ACC112 (cell line): Measurements from ENCODE around the gene GPRC5D.

Experiments
- H2AFZ ChIP-seq: fragments of 200-600 bp; sonication (generic); one replicate; pipeline ENCODE4 v1.6.0; 2017; ENCODE audit warnings: antibody characterized with exemption, low read length; ENCODE audit not compliant: unreplicated experiment
- H3K27ac ChIP-seq: fragments of 200-600 bp; sonication (generic); 2 replicates; pipeline ENCODE4 v1.5.1; 2014; ENCODE audit warnings: low read depth, mild to moderate bottlenecking, antibody characterized with exemption, low read length, moderate library complexity
- H3K27me3 ChIP-seq: fragments of 200-600 bp; sonication (generic); 2 replicates; pipeline ENCODE4 v1.6.1; 2014; ENCODE audit warnings: mild to moderate bottlenecking, antibody characterized with exemption, low read length, moderate library complexity, mixed read lengths; ENCODE audit not compliant: insufficient read depth
- H3K36me3 ChIP-seq: fragments of 200-600 bp; sonication (generic); 2 replicates; pipeline ENCODE4 v1.6.1; 2016; ENCODE audit warnings: mild to moderate bottlenecking, antibody characterized with exemption, low read length, moderate library complexity, mixed read lengths; ENCODE audit not compliant: insufficient read depth
- H3K4me1 ChIP-seq: fragments of 200-600 bp; sonication (generic); one replicate; pipeline ENCODE4 v1.6.1; 2016; ENCODE audit warnings: low read length, mixed read lengths; ENCODE audit not compliant: insufficient read depth, unreplicated experiment, control insufficient read depth
- H3K4me3 ChIP-seq: fragments of 200-600 bp; sonication (generic); 2 replicates; pipeline ENCODE4 v1.5.1; 2014; ENCODE audit warnings: mild to moderate bottlenecking, low read depth, low read length
- H3K79me2 ChIP-seq: fragments of 200-600 bp; sonication (generic); one replicate; pipeline ENCODE4 v1.6.0; 2016; ENCODE audit warnings: low read length; ENCODE audit not compliant: control insufficient read depth, unreplicated experiment, insufficient read depth

The GPRC5D gene

DNA sequence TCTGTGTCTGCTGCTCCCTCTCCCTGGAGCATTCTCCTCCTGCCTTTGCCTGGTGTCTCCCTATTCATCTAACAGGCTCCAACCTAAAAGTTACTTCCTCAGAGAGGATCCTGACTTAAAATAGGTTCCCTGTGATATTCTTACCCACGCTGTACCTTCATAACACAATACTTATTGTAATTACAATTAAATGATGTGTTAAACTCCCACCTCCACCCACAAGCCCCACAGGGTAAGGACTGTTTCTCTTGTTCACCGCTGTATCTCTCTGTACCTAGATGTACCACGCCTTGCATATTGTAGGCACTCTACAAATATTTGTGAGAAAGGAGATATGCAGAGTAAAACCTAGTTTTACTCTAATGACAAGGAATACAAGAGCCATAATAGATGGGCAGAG, 43.1 kb upstream of the GPRC5D start:
- H3K4me3 ChIP-seq, result no peak overlapping the region
- H3K79me2 ChIP-seq, result peaks cover 80% of the 10 kb centered on the region
- no peaks in the 10 kb centered on the region for H3K27me3 ChIP-seq
- H3K4me1 ChIP-seq, result peaks cover 41% of the 10 kb centered on the region
- no peaks in the 10 kb centered on the region for H3K36me3 ChIP-seq
- H3K27ac ChIP-seq, result no peak overlapping the region
- H2AFZ ChIP-seq, result no peak overlapping the region

DNA sequence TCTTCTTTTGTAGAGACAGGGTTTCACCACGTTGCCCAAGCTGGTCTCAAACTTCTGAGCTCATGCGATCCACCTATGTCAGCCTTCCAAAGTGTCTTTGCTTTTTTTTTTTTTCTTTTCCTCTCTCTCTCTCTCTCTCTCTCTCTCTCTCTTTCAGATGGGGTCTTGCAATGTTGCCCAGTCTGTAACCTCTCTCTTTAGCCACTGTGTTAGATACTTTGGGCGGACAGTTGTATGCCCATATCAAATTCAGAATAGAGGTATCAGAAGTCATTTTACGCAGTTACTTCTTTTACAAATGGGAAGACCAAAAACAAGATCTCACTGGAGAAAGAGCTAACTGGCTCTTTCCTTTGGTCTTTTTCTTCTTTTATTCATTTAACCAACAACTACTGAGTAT, 41.4 kb upstream of the GPRC5D start:
- peaks cover 64% of the 10 kb centered on the region for H3K79me2 ChIP-seq
- no peaks in the 10 kb centered on the region for H3K27me3 ChIP-seq
- peaks cover 36% of the 10 kb centered on the region for H3K4me1 ChIP-seq

DNA sequence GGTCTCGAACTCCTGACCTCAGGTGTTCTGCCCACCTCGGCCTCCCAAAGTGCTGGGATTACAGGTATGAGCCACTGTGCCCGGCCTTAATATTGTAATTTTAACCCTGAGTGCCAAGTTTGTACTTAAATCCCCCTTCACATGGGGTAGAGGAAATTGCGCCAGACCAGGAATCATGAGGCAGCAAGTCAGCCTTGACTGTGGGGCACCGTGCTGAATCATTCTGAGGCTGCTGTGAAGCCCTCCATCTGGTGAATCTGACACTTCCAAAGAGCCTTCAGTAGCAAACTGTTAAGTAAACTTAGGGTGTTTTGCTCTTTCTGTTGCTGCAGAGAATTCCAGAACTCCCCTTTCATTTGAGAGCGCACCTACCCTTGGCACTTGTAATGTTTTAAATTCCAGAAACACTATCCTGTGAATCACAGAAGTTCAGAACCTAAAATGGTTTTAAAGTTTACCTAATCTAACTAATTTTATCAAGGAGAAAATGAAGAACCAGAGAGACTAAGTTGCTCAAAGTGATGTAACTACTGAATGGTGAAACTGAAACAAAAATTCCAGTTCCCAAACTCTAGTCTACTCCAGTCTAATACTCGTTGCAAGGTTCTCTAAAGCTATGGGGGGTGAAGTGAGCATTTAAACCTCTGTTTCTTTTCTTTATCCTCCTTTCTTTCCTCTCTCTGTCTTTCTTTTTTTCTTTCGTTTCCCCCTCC, 40.6 kb upstream of the GPRC5D start:
- peaks cover 9% of the 10 kb centered on the region; the same call in 1 of the 2 replicates for H3K36me3 ChIP-seq
- H3K79me2 ChIP-seq, result peaks cover 56% of the 10 kb centered on the region
- peaks cover 29% of the 10 kb centered on the region for H3K4me1 ChIP-seq
- peak overlapping the region; percentile 96 for H3K27ac ChIP-seq
- peak overlapping the region; percentile 16 for H2AFZ ChIP-seq
- H3K4me3 ChIP-seq, result peak overlapping the region; percentile 73
- no peaks in the 10 kb centered on the region for H3K27me3 ChIP-seq

More for the DNA sequence above, 41.4 kb upstream of the GPRC5D start:
- Histone ChIP-seq H3K4me3 (peak overlapping the region; percentile 73), H3K27ac (peak overlapping the region; percentile 96), H3K36me3 (peaks cover 4% of the 10 kb centered on the region; the same call in 1 of the 2 replicates), H2AFZ (no peak overlapping the region)

DNA sequence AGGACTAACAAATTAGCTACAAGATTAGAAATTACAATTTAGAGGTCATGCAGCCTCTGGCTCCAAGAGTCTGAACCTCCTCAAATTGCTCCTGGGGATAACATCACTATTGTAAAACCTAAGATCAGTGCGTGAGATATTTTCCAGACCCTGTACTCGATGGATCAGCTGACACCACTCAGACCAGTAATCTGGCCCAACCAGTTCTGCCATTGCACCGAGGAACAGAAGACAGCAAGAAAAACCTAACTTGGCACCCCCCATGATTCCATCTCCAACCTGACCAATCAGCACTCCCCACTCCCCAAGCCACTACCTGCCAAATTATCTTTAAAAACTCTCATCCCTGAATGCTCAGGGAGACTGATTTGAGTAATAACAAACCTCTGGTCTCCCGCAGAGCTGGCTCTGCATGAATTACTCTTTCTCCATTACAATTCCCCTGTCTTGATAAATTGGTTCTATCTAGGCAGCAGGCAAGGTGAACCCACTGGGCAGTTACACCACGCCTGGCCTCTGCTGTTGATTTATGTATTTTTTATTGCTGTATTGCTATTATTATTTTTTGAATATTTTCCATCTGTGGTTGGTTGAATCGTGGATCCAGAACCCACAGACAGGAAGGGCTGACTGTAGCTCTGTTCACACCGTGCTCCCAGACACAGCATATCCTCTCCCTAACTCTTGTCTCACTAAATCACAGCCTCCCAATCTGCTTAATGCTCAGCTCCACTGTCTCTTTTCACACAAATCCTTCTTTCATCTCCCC, 38.9 kb upstream of the GPRC5D start:
- peaks cover 9% of the 10 kb centered on the region; the same call in 1 of the 2 replicates for H3K36me3 ChIP-seq
- H3K27ac ChIP-seq, result peak overlapping the region; percentile 96
- H3K4me3 ChIP-seq, result no peak overlapping the region
- peaks cover 18% of the 10 kb centered on the region for H3K4me1 ChIP-seq
- H3K27me3 ChIP-seq, result no peaks in the 10 kb centered on the region
- peak overlapping the region; percentile 8 for H2AFZ ChIP-seq
- H3K79me2 ChIP-seq, result peaks cover 40% of the 10 kb centered on the region

DNA sequence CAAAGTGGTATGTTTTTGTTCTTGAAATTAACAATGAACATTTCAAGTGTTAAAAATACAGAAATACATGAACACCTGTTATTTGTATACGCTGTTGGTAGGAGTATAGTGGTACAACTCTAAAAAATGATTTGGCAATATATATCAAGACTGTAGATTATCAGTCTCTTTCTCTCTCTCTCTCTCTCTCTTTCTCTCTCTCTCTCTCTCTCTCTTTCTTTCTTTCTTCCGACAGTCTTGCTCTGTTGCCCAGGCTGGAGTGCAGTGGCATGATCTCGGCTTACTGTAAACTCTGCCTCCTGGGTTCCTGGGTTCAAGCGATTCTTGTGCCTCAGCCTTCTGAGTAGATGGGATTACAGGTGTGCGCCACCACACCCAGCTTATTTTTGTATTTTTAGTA, 35.5 kb upstream of the GPRC5D start:
- Histone ChIP-seq H3K4me3 (no peak overlapping the region), H3K27me3 (no peaks in the 10 kb centered on the region), H2AFZ (no peak overlapping the region), H3K4me1 (peaks cover 16% of the 10 kb centered on the region), H3K79me2 (peaks cover 25% of the 10 kb centered on the region), H3K36me3 (peaks cover 17% of the 10 kb centered on the region), H3K27ac (no peak overlapping the region)

DNA sequence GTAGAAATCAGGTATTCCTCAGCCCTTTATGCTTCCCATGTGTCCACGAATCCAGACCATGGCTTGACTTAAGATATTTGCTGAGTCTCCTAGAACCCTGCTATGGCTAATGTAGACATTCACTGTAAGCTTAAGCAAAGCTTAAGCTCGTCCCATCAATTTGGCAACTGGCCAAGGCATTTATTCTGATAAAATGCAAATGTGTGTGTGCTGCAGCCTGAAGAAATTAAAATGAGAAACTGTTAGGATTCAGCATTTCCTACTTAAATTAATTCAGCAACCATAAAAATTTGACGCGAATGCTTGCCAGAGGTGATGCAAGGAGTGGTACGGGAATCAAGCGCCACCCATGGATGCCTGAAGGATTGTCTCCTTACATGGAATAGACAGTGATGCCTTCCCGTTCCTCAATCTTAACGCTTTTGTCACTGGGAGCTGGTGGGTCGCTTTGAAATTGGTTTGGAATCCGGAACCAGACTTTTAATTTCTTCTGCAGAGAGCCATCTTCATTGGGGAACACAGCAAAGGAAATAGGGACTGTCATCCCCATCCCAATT, 34.9 kb upstream of the GPRC5D start:
- H3K27ac ChIP-seq, result no peak overlapping the region
- no peaks in the 10 kb centered on the region for H3K27me3 ChIP-seq
- no peak overlapping the region for H3K4me3 ChIP-seq
- H3K36me3 ChIP-seq, result peaks cover 17% of the 10 kb centered on the region
- H3K79me2 ChIP-seq, result peaks cover 24% of the 10 kb centered on the region
- no peak overlapping the region for H2AFZ ChIP-seq
- H3K4me1 ChIP-seq, result peaks cover 11% of the 10 kb centered on the region

DNA sequence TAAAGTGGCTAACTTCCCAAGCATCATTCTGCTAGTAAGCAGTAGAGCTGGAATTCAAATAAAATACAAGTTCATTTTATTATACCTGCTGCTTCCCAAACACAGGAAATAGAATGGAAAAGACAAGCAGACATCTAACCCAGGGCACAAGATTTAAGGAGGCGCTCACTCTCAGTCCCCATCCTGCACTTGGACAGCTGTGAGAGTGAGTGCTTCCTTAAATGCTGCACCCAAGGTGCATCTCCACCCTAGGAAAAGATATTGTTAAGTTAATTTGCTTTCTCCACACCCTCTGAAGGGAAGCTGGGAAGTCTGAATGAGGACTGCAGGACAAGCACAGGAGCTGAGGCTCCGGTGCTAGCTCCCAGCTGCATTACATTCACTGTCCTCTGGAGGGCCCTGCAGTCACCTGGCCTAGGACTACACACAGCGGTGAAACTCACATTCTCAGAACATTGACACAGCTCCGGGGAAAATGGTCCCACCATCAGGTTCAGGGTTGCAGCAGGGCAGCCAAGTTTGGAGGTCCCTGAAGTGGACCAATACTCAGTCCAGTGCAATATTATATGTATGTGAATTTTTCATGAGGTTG, 33.9 kb upstream of the GPRC5D start:
- Histone ChIP-seq H3K27ac (no peak overlapping the region), H3K4me1 (peaks cover 3% of the 10 kb centered on the region), H3K79me2 (peaks cover 18% of the 10 kb centered on the region), H3K27me3 (no peaks in the 10 kb centered on the region), H3K36me3 (peaks cover 20% of the 10 kb centered on the region), H3K4me3 (no peak overlapping the region), H2AFZ (no peak overlapping the region)

DNA sequence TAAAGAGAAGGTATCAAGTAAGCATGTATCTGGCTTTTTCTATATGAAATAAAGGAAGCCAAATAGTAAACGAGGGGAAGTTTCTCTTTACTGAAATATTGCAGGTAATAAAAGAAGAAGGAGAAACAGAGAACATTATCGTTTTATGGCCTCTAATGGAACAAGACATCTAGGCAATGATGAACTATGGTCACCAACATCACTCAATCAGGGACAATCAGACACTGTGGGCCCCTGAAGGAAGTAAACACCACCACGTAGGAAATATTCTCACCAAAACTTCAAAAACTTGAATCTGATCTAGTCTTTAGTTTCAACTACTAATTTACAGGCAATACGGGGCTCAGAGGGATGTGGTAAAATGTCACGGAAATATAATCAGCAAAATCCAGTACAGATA, 32.2 kb upstream of the GPRC5D start:
- no peak overlapping the region for H2AFZ ChIP-seq
- H3K79me2 ChIP-seq, result peaks cover 11% of the 10 kb centered on the region
- H3K27ac ChIP-seq, result no peak overlapping the region
- H3K27me3 ChIP-seq, result no peaks in the 10 kb centered on the region
- peaks cover 20% of the 10 kb centered on the region for H3K36me3 ChIP-seq
- peaks cover 18% of the 10 kb centered on the region for H3K4me1 ChIP-seq
- no peak overlapping the region for H3K4me3 ChIP-seq

DNA sequence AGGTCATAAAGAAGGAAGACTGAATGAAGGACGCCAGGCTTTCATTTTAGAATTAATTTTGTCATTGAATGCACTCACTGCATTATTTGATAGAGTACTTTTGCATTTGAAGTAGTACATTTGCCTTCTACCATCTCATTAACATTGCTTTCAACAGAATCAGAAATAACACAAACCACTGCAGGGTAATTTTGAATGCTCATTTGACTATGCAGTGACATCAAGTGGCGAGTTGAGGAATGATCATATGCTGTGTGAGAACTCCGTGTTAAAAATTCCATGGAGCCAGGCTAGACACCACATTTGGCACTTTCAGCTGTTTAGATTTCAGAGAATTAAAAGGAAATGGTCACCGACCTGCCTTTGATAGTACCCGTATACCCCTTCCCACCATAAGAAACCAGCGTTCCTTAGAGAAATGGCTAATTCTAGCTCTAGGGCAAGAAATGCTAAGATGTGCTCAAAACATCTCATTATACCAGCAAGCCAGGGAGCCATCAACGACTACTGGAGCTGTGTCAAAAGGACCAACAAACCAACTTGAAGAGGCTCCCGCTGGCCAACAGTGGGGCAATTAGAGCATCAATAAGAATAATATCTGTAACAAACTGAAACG, 31.6 kb upstream of the GPRC5D start:
- Histone ChIP-seq H3K79me2 (peaks cover 15% of the 10 kb centered on the region), H3K4me1 (peaks cover 24% of the 10 kb centered on the region), H3K4me3 (no peak overlapping the region), H3K27ac (no peak overlapping the region; the same call in 1 of the 2 replicates), H3K27me3 (no peaks in the 10 kb centered on the region), H2AFZ (no peak overlapping the region), H3K36me3 (peaks cover 18% of the 10 kb centered on the region)

DNA sequence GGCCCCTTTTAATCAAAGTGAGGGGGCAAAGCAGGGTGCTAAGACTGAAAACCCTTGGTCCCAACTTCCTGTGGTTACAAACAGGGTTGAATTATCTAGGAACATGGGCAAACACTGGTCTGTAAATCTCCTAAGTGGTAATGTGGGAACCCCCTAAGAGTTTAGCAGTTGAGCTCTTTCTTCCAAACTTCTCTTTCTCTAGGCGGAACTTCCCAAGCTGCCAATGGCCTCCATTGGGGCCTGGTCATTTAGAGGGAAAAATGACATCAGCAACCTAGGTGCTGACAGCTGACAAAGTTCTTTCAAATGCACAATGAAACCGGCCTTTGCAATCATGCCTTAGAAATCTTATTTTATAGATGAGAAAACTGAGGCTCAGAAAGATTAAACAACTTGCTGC, 30.4 kb upstream of the GPRC5D start:
- H3K79me2 ChIP-seq, result peaks cover 17% of the 10 kb centered on the region
- H3K27ac ChIP-seq, result no peak overlapping the region
- H2AFZ ChIP-seq, result no peak overlapping the region
- peaks cover 10% of the 10 kb centered on the region; the same call in 1 of the 2 replicates for H3K36me3 ChIP-seq
- no peaks in the 10 kb centered on the region for H3K27me3 ChIP-seq
- H3K4me1 ChIP-seq, result peaks cover 27% of the 10 kb centered on the region
- H3K4me3 ChIP-seq, result no peak overlapping the region
